Endothelial cell (in vitro differentiated cells): ENCODE results near the gene RNASET2. TPM values are rescaled to one million over a fixed set of nuclear protein-coding genes. Genes with fewer than 3 reads are reported as not detected.
A peak's percentile ranks its signal among the peaks of the same experiment; 100 is the strongest.

Source experiments
- DNase-seq: peaks from one replicate; pipeline ENCODE4 v3.0.0; 2021; ENCODE audit warnings: low spot score
- H3K27ac Mint-ChIP-seq: one replicate; pipeline ENCODE4 v1.8.0; 2021; ENCODE audit warnings: mixed read lengths, inconsistent platforms; ENCODE audit not compliant: unreplicated experiment
- H3K27me3 Mint-ChIP-seq: one replicate; pipeline ENCODE4 v1.8.0; 2021; ENCODE audit warnings: mild to moderate bottlenecking, moderate library complexity, mixed read lengths, inconsistent platforms; ENCODE audit not compliant: unreplicated experiment
- H3K36me3 Mint-ChIP-seq: one replicate; pipeline ENCODE4 v1.8.0; 2021; ENCODE audit warnings: mild to moderate bottlenecking, low read depth, mixed read lengths, inconsistent platforms; ENCODE audit not compliant: unreplicated experiment
- H3K4me1 Mint-ChIP-seq: one replicate; pipeline ENCODE4 v1.8.0; 2021; ENCODE audit warnings: mild to moderate bottlenecking, mixed read lengths, inconsistent platforms; ENCODE audit not compliant: unreplicated experiment
- H3K4me3 Mint-ChIP-seq: one replicate; pipeline ENCODE4 v1.8.0; 2021; ENCODE audit warnings: mild to moderate bottlenecking, mixed read lengths, inconsistent platforms; ENCODE audit not compliant: unreplicated experiment
- H3K9me3 Mint-ChIP-seq: one replicate; pipeline ENCODE4 v1.8.0; 2021; ENCODE audit warnings: mixed read lengths, inconsistent platforms; ENCODE audit not compliant: unreplicated experiment
- CTCF ChIP-seq: fragments of 200-600 bp; sonication (generic); IDR thresholded peaks from one replicate; pipeline ENCODE4 v1.5.0; 2021; ENCODE audit warnings: antibody characterized with exemption; ENCODE audit not compliant: unreplicated experiment
- total RNA-seq: library from RNA; stranded (reverse); fragmentation: NEBNext Ultra II Directional; extraction: Animal tissue kit (Norgen Biotek cat#: 25700); gene quantifications from one replicate; pipeline ENCODE4 v1.2.1, GENCODE V29; 2021; ENCODE audit not compliant: unreplicated experiment

RNASET2 gene
- total RNA-seq, 1 donor from 2014 or later = 11.6 TPM

DNA sequence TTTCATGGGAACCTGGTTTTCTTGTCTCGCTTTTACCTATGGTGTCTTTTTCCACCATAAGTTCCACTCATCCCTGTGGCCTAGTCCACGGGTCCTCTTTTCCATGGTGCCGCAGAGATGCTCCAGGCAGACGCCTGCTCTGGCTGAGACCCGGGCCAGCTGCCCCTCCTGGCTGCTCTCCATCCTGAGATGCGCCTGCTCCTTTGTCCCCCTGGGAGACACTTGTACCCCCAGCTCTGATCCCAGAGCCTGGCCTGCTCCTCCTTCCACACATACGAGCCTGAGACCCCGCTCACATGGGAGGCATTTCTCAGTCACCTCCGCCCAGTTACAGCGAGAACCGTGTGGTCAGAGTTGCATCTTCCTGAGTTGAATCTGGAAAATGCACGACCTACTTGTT, 29.6 kb downstream of the RNASET2 start:
- no peaks in the 10 kb centered on the region for H3K9me3 Mint-ChIP-seq
- H3K4me1 Mint-ChIP-seq = peaks cover 32% of the 10 kb centered on the region
- TF ChIP-seq CTCF = no peak
- no peak for DNase-seq
- peaks cover 3% of the 10 kb centered on the region for H3K36me3 Mint-ChIP-seq
- no peak overlapping the region for H3K4me3 Mint-ChIP-seq
- H3K27me3 Mint-ChIP-seq = peaks cover 13% of the 10 kb centered on the region
- H3K27ac Mint-ChIP-seq = no peak overlapping the region

GRCh38 chr6:166925141-166925996, 31.0 kb downstream of the RNASET2 start:
- no peak for DNase-seq
- no peak for TF ChIP-seq CTCF
- no peaks in the 10 kb centered on the region for H3K9me3 Mint-ChIP-seq
- peaks cover 33% of the 10 kb centered on the region for H3K4me1 Mint-ChIP-seq
- peak overlapping the region; percentile 67 for H3K27ac Mint-ChIP-seq
- H3K4me3 Mint-ChIP-seq = peak overlapping the region; percentile 56
- peaks cover 13% of the 10 kb centered on the region for H3K27me3 Mint-ChIP-seq
- H3K36me3 Mint-ChIP-seq = peaks cover 3% of the 10 kb centered on the region

DNA sequence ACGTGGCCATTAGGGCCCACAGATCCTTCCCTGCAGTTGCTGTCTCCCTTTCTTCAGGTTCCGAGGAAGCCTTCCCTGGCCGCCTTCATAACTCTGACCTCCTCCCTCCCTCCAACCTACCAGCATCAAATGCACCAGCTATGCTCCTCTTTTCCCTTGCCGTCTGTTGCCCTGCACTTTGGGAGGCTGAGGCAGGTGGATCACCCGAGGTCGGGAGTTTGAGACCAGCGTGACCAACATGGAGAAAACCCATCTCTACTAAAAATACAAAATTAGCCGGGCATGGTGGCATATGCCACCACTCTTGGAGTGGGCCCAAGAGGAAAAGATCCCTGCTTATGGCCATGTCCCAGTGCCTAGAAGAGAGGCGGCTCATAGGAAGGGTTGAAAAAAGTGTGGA, 31.8 kb downstream of the RNASET2 start:
- H3K27ac Mint-ChIP-seq = no peak overlapping the region
- no peak overlapping the region for H3K4me3 Mint-ChIP-seq
- DNase-seq = no peak
- H3K4me1 Mint-ChIP-seq = peaks cover 29% of the 10 kb centered on the region
- TF ChIP-seq CTCF = no peak
- peaks cover 3% of the 10 kb centered on the region for H3K36me3 Mint-ChIP-seq
- peaks cover 13% of the 10 kb centered on the region for H3K27me3 Mint-ChIP-seq
- no peaks in the 10 kb centered on the region for H3K9me3 Mint-ChIP-seq

DNA sequence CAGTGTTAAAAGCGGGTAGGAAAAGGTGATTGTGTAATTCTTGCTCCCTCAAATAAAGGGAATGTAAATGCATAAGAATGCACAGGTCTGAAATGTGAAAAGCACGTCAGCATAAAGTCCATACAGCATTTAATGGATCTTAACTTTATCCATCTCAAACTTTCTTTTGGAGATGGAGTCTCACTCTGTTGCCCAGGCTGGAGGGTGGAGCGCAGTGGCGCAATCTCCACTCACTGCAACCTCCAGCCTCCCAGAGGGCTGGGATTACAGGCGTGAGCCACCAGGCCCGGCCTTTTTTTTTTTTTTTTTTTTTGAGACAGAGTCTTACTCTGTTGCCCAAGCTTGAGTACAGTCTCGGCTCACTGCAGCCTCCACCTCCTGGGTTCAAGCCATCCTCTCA, 33.4 kb downstream of the RNASET2 start:
- Mint-ChIP-seq H3K27ac (no peak overlapping the region), H3K27me3 (peaks cover 13% of the 10 kb centered on the region), H3K4me1 (peaks cover 15% of the 10 kb centered on the region), H3K9me3 (no peaks in the 10 kb centered on the region), H3K36me3 (peaks cover 3% of the 10 kb centered on the region), H3K4me3 (no peak overlapping the region)
- no peak for TF ChIP-seq CTCF
- DNase-seq = no peak

DNA sequence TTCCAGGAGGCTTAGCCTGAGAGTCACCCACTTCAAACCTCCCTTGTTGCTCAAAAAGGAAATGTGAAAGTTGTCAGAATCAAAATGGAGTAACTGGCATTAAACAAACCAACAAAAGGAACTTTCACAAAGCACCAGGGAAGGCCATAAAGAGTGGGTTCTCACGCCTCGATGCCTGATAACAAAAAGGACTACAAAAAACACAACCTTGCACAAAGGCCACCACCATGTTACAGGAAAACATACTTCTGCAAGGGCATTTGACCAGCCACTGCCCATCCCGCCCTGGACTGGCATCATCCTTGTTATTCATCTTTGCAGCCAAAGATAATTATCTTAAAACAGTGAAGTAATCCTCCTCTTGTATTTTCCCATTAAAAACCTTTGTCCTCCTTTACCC, 34.8 kb downstream of the RNASET2 start:
- no peak for DNase-seq
- no peak overlapping the region for H3K4me3 Mint-ChIP-seq
- no peak for TF ChIP-seq CTCF
- peaks cover 3% of the 10 kb centered on the region for H3K36me3 Mint-ChIP-seq
- H3K27ac Mint-ChIP-seq = no peak overlapping the region
- H3K9me3 Mint-ChIP-seq = no peaks in the 10 kb centered on the region
- H3K27me3 Mint-ChIP-seq = peaks cover 10% of the 10 kb centered on the region
- peaks cover 2% of the 10 kb centered on the region for H3K4me1 Mint-ChIP-seq
